Glutamatergic neuron (in vitro differentiated cells): ENCODE results near the gene CSTF1. TPM values are rescaled to one million over a fixed set of nuclear protein-coding genes. Genes with fewer than 3 reads are reported as not detected.
"Not testable (repeated sequence)": the region's sequence is repeated elsewhere in the genome, so short reads cannot be mapped to it uniquely, and the experiment has no call there.

Source experiments
- DNase-seq: peaks from one replicate; pipeline ENCODE4 v3.0.0; 2022
- H3K27ac Mint-ChIP-seq: one replicate; pipeline ENCODE4 v1.8.0; 2020; ENCODE audit warnings: mild to moderate bottlenecking, mixed read lengths, inconsistent platforms; ENCODE audit not compliant: unreplicated experiment
- H3K27me3 Mint-ChIP-seq: one replicate; pipeline ENCODE4 v1.8.0; 2020; ENCODE audit warnings: mild to moderate bottlenecking, moderate library complexity, mixed read lengths, inconsistent platforms; ENCODE audit not compliant: unreplicated experiment
- H3K36me3 Mint-ChIP-seq: one replicate; pipeline ENCODE4 v1.8.0; 2020; ENCODE audit warnings: mild to moderate bottlenecking, mixed read lengths, inconsistent platforms; ENCODE audit not compliant: unreplicated experiment
- H3K4me1 Mint-ChIP-seq: one replicate; pipeline ENCODE4 v1.8.0; 2020; ENCODE audit warnings: mild to moderate bottlenecking, low read depth, mixed read lengths, inconsistent platforms; ENCODE audit not compliant: unreplicated experiment
- H3K4me3 Mint-ChIP-seq: one replicate; pipeline ENCODE4 v1.8.0; 2020; ENCODE audit warnings: mild to moderate bottlenecking, mixed read lengths, inconsistent platforms; ENCODE audit not compliant: unreplicated experiment
- H3K9me3 Mint-ChIP-seq: one replicate; pipeline ENCODE4 v1.8.0; 2020; ENCODE audit warnings: mild to moderate bottlenecking, moderate library complexity, mixed read lengths, inconsistent platforms; ENCODE audit not compliant: unreplicated experiment
- total RNA-seq: library from RNA; stranded (reverse); fragmentation: NEBNext Ultra II Directional; extraction: Animal tissue kit (Norgen Biotek cat#: 25700); gene quantifications from one replicate; pipeline ENCODE4 v1.2.1, GENCODE V29; 2021; ENCODE audit not compliant: unreplicated experiment
- TF ChIP-seq, protein P1 (sequence below): fragments of 200-600 bp; sonication (generic); IDR thresholded peaks from one replicate; pipeline ENCODE4 v1.5.0; 2021; ENCODE audit not compliant: partially characterized antibody, unreplicated experiment

The CSTF1 gene
- total RNA-seq, 1 donor from 2014 or later, result 25.6 TPM

DNA sequence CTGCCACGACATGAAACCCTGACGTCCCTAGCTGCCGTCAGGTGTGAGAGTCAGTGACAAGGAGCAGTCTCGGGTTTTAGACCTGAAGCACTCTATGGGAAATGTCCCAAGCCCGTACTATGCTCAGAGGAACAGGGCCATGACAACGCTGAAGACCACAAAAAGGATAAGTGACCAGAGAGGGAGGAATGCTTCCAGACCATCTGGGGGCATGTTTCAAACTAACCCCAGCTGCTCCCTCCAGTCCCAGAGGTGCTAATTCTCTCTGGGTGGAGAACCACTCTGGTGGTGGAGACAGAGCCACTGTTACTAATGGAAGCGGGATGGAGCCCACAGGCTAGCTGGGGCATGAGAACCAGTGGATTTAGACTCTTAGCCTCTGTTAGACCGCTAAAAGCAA is 9.1 kb upstream of the CSTF1 start:
- peaks cover 31% of the 10 kb centered on the region for H3K4me1 Mint-ChIP-seq
- DNase-seq, result peak; percentile 72
- no peaks in the 10 kb centered on the region for H3K36me3 Mint-ChIP-seq
- peaks cover 4% of the 10 kb centered on the region for H3K9me3 Mint-ChIP-seq
- peak overlapping the region; percentile 78 for H3K4me3 Mint-ChIP-seq
- TF ChIP-seq, protein P1, sequence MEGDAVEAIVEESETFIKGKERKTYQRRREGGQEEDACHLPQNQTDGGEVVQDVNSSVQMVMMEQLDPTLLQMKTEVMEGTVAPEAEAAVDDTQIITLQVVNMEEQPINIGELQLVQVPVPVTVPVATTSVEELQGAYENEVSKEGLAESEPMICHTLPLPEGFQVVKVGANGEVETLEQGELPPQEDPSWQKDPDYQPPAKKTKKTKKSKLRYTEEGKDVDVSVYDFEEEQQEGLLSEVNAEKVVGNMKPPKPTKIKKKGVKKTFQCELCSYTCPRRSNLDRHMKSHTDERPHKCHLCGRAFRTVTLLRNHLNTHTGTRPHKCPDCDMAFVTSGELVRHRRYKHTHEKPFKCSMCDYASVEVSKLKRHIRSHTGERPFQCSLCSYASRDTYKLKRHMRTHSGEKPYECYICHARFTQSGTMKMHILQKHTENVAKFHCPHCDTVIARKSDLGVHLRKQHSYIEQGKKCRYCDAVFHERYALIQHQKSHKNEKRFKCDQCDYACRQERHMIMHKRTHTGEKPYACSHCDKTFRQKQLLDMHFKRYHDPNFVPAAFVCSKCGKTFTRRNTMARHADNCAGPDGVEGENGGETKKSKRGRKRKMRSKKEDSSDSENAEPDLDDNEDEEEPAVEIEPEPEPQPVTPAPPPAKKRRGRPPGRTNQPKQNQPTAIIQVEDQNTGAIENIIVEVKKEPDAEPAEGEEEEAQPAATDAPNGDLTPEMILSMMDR, result no peak
- H3K27me3 Mint-ChIP-seq, result peaks cover 4% of the 10 kb centered on the region
- H3K27ac Mint-ChIP-seq, result peak overlapping the region; percentile 94

DNA sequence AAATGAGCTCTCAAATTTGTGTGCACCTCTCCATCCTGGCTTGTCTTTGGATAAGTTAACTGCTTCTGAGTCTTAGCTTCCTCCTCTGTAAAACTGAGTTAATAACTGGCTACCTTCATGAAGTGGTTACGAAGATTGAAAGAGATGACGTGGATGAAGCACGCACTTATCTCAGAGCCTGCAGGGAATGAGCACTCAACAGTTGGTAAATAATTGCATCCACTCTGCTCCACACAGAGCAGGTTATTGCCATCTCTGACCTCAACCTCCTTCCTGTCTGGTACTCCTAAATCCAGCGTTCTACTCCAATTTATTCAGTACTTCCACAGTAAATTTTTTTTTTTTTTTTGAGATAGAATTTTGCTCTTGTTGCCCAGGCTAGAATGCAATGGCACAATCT is 7.3 kb upstream of the CSTF1 start:
- Mint-ChIP-seq H3K4me1 (peaks cover 31% of the 10 kb centered on the region), H3K27me3 (peaks cover 4% of the 10 kb centered on the region), H3K4me3 (peak overlapping the region; percentile 31), H3K36me3 (no peaks in the 10 kb centered on the region), H3K27ac (peak overlapping the region; percentile 69), H3K9me3 (peaks cover 4% of the 10 kb centered on the region)
- DNase-seq, result no peak
- TF ChIP-seq, protein P1, result no peak

DNA sequence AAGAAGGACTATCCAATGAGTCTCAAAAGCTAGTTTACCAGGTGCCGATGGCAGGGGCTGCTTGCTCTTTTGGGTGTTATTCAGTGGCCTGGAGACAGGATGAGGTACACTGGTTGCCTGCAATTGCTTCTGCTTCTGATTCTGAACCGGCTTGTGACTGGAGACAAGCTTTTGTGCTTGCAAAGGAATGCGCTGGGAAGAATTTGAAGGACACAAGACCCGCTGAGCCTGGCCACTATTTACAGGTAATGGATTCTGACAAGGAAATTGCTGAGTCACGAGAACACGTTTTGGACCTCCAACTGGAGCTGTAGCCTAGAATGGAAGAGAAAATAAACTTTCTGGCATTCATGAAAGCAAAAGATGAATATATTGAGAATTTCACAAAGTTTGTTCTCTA is 6.2 kb upstream of the CSTF1 start:
- Mint-ChIP-seq H3K27ac (peak overlapping the region; percentile 34), H3K36me3 (no peaks in the 10 kb centered on the region), H3K4me1 (peaks cover 35% of the 10 kb centered on the region), H3K27me3 (peaks cover 4% of the 10 kb centered on the region), H3K9me3 (peaks cover 4% of the 10 kb centered on the region), H3K4me3 (no peak overlapping the region)
- DNase-seq, result no peak
- TF ChIP-seq, protein P1, result no peak

DNA sequence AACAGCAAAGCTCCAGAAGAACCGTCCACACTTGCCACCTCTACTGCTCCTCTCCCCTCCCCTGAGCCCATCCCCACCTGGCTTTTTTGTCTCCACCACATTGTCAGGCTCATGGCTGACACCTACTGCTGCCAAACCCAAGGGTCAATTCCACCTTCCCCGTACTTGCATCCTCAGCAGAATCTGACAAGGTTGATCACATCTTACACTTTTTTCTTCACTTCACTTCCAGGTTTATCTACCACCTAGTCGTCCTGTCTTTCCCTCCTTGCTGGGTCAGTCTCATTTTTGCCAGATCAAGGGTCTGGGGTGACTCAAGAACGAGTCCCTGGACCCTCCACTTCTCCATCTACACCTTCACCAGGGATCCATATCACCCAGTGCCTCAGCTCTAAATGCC is 3.6 kb upstream of the CSTF1 start:
- Mint-ChIP-seq H3K27ac (no peak overlapping the region), H3K27me3 (no peaks in the 10 kb centered on the region), H3K36me3 (no peaks in the 10 kb centered on the region), H3K4me1 (peaks cover 29% of the 10 kb centered on the region), H3K9me3 (no peaks in the 10 kb centered on the region), H3K4me3 (peak overlapping the region; percentile 1)
- DNase-seq, result no peak
- TF ChIP-seq, protein P1, result no peak

DNA sequence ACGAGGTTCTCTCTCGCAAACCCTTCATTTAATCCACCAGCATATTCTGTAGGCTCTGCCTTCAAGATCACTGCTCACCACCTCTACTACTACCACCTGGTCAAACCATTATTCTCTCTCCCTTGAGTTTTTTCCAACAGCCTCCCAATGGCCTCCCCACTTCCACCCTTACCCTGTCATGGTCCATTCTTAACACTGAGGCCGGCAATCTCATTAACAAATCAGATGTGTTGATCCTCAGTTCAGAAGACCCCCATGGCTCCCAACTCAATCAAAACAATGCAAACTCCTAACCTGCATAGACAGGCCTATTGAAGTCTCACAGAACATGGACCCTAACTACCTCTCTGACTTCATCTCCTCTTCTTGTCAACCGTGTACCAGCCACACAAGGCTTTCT is 2.6 kb upstream of the CSTF1 start:
- no peaks in the 10 kb centered on the region for H3K27me3 Mint-ChIP-seq
- no peak overlapping the region for H3K27ac Mint-ChIP-seq
- H3K4me3 Mint-ChIP-seq, result no peak overlapping the region
- H3K9me3 Mint-ChIP-seq, result no peaks in the 10 kb centered on the region
- H3K4me1 Mint-ChIP-seq, result peaks cover 25% of the 10 kb centered on the region
- TF ChIP-seq, protein P1, result no peak
- no peak for DNase-seq
- H3K36me3 Mint-ChIP-seq, result no peaks in the 10 kb centered on the region

DNA sequence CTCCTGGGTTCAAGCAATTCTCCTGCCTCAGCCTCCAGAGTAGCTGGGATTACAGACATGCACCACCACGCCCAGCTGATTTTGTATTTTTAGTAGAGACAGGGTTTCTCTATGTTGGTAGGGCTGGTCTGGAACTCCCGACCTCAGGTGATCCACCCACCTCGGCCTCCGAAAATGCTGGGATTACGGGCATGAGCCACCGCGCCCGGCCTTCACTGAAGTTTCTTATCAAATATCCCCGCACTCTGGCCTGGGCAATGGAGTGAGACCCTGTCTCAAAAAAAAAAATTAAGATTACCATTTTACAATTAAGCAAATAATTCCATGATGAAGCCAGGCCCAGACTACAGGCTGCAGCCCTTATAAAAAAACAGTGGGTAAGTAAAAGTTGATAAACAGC is 2.0 kb upstream of the CSTF1 start:
- not testable (repeated sequence) for H3K4me3 Mint-ChIP-seq, H3K9me3 Mint-ChIP-seq, H3K27ac Mint-ChIP-seq, H3K27me3 Mint-ChIP-seq, H3K36me3 Mint-ChIP-seq, DNase-seq
- H3K4me1 Mint-ChIP-seq, result peaks cover 20% of the 10 kb centered on the region
